Measurements from ENCODE around the gene CCDC107. TPM values are rescaled to one million over a fixed set of nuclear protein-coding genes. Genes with fewer than 3 reads are reported as not detected.

Gene CCDC107
- 8.7 and 13.0 TPM in 2 replicates for total RNA-seq

DNA sequence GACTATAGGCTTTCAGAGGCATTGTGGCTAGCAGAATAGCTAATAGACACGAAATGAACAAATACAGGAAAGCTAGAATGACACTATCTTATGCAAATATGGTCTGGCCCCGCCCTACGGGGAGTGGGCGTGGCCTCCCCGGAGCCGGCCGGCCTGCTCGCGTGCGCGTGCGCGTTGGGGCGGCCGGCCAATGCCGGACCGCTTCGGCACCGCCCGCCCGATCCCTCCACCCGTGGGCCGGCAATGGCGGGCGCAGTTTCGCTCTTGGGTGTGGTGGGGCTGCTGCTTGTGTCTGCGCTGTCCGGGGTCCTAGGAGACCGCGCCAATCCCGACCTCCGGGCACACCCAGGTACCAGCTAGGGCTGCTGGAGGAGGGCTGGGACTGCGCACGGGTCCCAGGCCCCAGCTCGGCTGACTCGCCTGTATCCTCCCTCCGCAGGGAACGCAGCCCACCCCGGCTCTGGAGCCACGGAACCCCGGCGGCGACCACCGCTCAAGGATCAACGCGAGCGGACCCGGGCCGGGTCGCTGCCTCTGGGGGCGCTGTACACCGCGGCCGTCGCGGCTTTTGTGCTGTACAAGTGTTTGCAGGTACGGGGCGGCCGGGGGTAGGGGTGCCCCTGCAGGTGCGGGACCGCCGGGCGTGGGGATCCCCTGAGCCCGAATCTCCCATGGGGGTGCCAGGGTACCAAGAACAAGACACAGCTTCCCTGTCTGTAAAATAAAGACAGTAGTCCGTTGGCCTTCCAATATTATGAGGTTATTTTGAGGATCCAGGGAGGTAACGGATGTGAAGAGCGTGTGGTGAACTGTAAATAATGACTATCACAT is at the start of gene CCDC107:
Gene CCDC107 (plus strand): TSS at position 156 of the 831 bp plus-strand sequence. CDS start 88 bp downstream, at position 244.

DNA sequence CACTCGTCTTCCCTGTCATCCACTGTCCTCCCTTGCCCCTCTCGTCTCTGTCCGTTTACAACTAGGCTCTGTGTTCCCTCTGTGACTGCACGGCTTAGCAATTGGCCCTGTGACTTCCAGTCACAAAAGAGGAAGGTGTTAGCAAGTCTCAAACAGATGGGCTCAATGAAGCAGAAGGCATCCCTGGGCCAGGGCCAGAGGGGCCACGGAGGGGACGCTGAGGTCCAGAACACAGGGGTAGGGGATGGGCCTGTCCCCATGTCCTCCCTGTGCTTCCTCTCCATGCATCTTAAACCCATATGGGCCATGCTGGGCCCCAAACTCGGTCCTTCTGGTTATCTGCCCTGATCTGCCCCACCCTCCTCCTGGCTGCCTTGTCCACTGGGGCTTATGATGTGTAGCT is 39.8 kb upstream of the CCDC107 start, which contains the start of gene CD72:
Gene CD72 (minus strand): TSS at position 89 of the 403 bp plus-strand sequence. CDS start 110 bp downstream, outside the sequence.

DNA sequence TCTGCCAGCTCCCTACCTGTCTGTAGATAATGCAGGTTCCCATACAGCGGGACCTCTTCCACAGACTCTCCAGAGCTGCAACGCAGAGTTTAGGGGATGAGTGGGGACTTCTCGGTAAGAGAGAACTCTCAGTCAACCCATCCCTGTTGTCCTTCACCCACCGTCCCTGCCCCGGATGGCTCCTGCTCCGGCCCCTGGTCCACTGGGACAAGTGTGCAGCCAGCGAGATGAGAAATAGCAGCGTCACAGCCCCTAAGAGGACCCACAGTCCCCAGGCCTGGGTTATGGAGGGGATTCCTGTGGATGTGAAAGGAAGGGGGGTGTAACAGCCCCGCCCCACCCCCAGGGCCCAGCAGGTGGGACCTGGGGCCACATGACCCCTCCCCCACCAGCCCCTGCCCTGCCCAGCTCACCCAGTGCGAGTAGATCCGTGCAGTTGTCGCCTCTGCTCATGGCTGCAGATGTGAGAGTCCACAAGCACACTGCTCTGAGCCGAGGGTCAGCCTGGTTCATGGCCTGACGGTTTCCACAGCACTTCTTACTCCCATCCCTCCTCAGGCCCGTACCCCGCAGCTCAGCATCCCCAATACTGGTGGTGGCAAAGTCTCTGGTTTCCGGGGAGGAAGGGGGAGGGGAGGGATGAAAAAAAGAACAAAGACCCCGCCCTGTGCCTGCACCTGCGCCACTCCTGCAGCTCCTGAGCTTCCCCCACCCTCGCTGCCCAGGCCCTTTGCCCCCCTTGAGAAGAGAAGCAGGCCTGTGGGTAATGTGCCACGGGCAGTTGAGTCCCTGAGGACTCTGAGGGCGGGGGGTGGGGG is 7.5 kb upstream of the CCDC107 start, which contains the start of gene SIT1:
Gene SIT1 (minus strand): TSS at position 591 of the 818 bp plus-strand sequence. CDS start 78 bp downstream, at position 513.

DNA sequence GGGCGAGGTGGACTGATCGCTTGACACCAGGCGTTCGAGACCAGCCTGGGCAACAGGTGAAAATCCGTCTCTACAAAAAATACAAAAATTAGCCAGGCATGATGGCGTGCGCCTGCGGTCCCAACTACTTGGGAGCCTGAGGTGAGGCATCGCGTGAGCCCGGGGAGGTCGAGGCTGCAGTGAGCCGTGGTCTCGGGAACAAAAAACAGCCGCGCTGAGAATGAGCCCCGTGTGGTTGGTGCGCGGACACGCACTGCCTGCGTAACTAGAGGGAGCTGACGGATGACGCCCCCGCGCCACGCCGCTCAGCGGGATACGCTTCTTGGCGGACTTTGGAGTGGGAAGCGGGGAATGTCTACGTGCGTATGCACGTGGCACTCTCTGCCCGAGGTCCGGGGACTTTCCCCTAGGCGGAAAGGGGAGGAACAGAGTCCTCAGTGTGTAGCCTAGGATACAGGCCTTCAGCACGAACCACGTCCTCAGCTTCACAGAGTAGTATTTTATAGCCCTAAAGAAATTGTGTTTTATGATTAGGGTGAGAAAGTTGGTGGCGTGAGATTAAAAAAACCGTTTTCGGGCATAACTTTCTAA is 451 bp upstream of the CCDC107 start, which contains the start of gene RMRP:
Gene RMRP (minus strand): TSS at position 474 of the 591 bp plus-strand sequence.

DNA sequence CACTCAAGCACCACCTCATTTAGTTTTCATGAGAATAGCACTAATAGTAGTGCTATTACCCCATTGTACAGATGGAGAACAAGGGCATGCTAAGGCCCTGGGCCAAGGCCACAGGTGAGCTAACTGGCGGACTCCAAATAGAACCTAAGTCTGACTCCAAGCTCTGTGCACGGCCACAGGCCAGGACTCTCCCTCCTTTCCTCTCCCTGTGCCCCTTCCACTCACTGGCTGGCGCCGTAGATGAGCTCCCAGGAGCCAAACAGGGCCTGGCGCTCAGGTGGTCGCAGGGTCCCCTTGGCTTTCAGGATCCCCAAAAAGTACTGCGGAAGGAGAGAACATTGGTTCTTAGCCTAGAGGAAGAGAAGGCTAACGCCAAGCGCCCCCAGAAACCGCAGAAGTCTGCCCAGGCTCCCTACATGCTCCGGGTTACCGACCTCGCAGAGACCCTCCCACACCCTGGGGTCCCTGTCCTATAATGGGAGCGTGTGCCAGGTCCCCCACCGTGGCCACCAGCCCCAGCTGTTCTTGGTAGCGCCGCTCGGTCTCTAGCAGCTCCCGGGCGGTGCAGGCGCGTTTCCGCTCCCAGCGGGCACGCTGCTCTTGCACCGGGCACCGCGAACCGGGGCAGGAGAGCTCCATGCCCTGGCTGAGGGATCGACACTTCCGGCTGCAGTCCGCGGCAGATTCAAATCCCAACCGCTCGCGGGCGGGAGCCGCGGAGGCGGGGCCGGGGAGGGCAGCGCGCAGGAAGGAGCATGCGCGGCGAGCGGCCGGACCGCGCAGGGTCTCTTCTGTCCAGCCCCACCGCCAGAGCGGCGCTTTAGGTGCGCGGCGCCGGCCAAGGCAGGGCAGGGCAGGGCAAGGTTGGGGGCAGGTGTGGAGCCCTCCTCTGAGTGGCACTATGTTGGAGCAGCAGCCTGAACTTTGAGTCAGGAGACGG is 6.7 kb downstream of the CCDC107 start, which contains the start of gene ARHGEF39:
Gene ARHGEF39 (minus strand): TSS at position 665 of the 940 bp plus-strand sequence. CDS start 26 bp downstream, at position 639.

GRCh38 chr9:35673132-35674024 is 15.3 kb downstream of the CCDC107 start, which contains the start of gene CA9:
Gene CA9, plus strand, starts transcription at chr9:35673928. Its CDS starts 32 bp downstream, at chr9:35673960.

GRCh38 chr9:35689542-35690293 is 31.6 kb downstream of the CCDC107 start, which contains the start of gene TPM2:
Gene TPM2, minus strand, starts transcription at chr9:35689925. Its CDS starts 108 bp downstream, at chr9:35689817.

Other genes starting within 250 kb of the CCDC107 start
- 10.3 and 14.2 TPM in 2 replicates for gene RUSC2, start 168.2 kb upstream of the CCDC107 start, total RNA-seq
- gene TESK1, start 53.0 kb upstream of the CCDC107 start, total RNA-seq = 10.0 and 16.8 TPM in 2 replicates
- 0.56 TPM in 1 of 2 replicates, not detected in the other for gene CD72, start 39.9 kb upstream of the CCDC107 start, total RNA-seq
- not detected in 2 replicates for gene SIT1, start 7.4 kb upstream of the CCDC107 start, total RNA-seq
- gene RMRP, start 273 bp upstream of the CCDC107 start, total RNA-seq = 4,407 and 7,542 TPM in 2 replicates
- 5.5 and 6.5 TPM in 2 replicates for gene ARHGEF39, start 6.9 kb downstream of the CCDC107 start, total RNA-seq
- gene CA9, start 15.6 kb downstream of the CCDC107 start, total RNA-seq = 39.5 and 44.6 TPM in 2 replicates
- 256 and 320 TPM in 2 replicates for gene TPM2, start 31.6 kb downstream of the CCDC107 start, total RNA-seq
- gene TLN1, start 73.9 kb downstream of the CCDC107 start, total RNA-seq = 102 and 136 TPM in 2 replicates
- gene CREB3, start 74.4 kb downstream of the CCDC107 start, total RNA-seq = 41.8 and 47.8 TPM in 2 replicates
- 22.4 and 23.6 TPM in 2 replicates for gene GBA2, start 90.9 kb downstream of the CCDC107 start, total RNA-seq
- 14.4 and 17.4 TPM in 2 replicates for gene RGP1, start 91.0 kb downstream of the CCDC107 start, total RNA-seq
- gene MSMP, start 96.0 kb downstream of the CCDC107 start, total RNA-seq = not detected in 2 replicates
- 4.0 and 12.5 TPM in 2 replicates for gene NPR2, start 133.3 kb downstream of the CCDC107 start, total RNA-seq
- gene SPAG8, start 154.0 kb downstream of the CCDC107 start, total RNA-seq = not detected in 2 replicates
- gene HINT2, start 156.8 kb downstream of the CCDC107 start, total RNA-seq = 19.9 and 24.8 TPM in 2 replicates
- gene FAM221B, start 170.4 kb downstream of the CCDC107 start, total RNA-seq = not detected in 2 replicates
- gene TMEM8B, start 170.9 kb downstream of the CCDC107 start, total RNA-seq = 4.5 and 5.7 TPM in 2 replicates
- gene OR13J1, start 212.1 kb downstream of the CCDC107 start, total RNA-seq = not detected in 2 replicates
- gene HRCT1, start 247.9 kb downstream of the CCDC107 start, total RNA-seq = 1.1 TPM in 1 of 2 replicates, not detected in the other